Right atrium auricular region (tissue), 2 donors: ENCODE measurements around the gene NEURL2. TPM values are rescaled to one million over a fixed set of nuclear protein-coding genes. Genes with fewer than 3 reads are reported as not detected.

Source experiments
- DNase-seq: peaks from one replicate; pipeline ENCODE4 v3.0.0-alpha.2; 2019; ENCODE audit warnings: low spot score
- H3K27ac ChIP-seq, 2 donors: fragments of 200-600 bp; sonication (generic); 1 replicate in 1 of 2; 2 replicates in 1 of 2; pipeline ENCODE4 v1.5.1; 2016 to 2019
- H3K27me3 ChIP-seq, 2 donors: fragments of 200-600 bp; sonication (generic); one replicate each; pipeline versions ENCODE4 v1.5.1 to v1.6.0; 2017 to 2019
- H3K36me3 ChIP-seq: fragments of 200-600 bp; sonication (generic); one replicate; pipeline ENCODE4 v1.5.1; 2016
- H3K4me1 ChIP-seq, 2 donors: fragments of 200-600 bp; sonication (generic); one replicate each; pipeline versions ENCODE4 v1.5.1 to v1.6.0; 2017 to 2019
- H3K4me3 ChIP-seq, 2 donors: fragments of 200-600 bp; sonication (generic); 1 replicate in 1 of 2; 2 replicates in 1 of 2; pipeline ENCODE4 v1.5.1; 2017 to 2019; ENCODE audit warnings: mild to moderate bottlenecking in 1 of 2, moderate library complexity in 1 of 2
- H3K9me3 ChIP-seq, 2 donors: fragments of 200-600 bp; sonication (generic); one replicate each; pipeline ENCODE4 v1.5.1; 2019
- total RNA-seq, 2 donors: library from RNA; depleted of rRNA; stranded (reverse); fragments of >200 nt; gene quantifications; one replicate each; pipeline ENCODE4 v1.1.0, GENCODE V29; 2016
- TF ChIP-seq, protein P1 (sequence below), 2 donors: fragments of 200-600 bp; sonication (generic); IDR thresholded peaks; one replicate each; pipeline ENCODE4 v1.5.1; 2019; ENCODE audit warnings: antibody characterized with exemption in 2 of 2

NEURL2 gene, protein sequence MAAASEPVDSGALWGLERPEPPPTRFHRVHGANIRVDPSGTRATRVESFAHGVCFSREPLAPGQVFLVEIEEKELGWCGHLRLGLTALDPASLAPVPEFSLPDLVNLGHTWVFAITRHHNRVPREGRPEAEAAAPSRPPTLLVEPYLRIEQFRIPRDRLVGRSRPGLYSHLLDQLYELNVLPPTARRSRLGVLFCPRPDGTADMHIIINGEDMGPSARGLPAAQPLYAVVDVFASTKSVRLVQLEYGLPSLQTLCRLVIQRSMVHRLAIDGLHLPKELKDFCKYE
- total RNA-seq: 1 to 10 TPM; 8.7 to 8.8 TPM

DNA sequence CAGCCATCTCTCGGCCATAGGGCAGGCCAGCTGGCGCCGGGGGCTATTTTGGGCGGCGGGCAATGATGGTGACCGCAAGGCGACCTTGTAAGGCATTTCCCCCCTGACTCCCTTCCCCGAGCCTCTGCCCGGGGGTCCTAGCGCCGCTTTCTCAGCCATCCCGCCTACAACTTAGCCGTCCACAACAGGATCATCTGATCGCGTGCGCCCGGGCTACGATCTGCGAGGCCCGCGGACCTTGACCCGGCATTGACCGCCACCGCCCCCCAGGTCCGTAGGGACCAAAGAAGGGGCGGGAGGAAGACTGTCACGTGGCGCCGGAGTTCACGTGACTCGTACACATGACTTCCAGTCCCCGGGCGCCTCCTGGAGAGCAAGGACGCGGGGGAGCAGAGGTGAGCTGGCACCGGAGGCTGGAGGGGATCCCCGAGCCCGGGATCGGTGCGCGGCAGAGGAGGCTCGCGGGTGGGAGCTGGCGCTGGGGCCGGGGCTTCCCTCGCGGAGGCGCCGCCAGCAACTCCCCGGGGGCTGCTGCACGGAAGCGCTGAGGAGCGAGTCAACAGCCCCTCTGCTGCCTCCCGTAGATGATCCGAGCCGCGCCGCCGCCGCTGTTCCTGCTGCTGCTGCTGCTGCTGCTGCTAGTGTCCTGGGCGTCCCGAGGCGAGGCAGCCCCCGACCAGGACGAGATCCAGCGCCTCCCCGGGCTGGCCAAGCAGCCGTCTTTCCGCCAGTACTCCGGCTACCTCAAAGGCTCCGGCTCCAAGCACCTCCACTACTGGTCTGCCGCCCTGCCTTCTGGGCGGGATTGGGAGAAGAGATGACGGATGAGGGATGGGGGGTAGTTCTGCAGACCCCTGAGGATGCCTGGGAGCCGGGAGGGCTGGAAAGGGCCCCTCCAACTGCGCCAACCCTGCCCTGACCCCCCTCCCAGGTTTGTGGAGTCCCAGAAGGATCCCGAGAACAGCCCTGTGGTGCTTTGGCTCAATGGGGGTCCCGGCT is at the start of gene NEURL2, which contains the start of gene CTSA:
TSS of gene NEURL2 (minus strand) at position 224 of the 999 bp plus-strand sequence. CDS start at position 7, 217 bp downstream.
TSS of gene CTSA (plus strand) at position 351 of the 999 bp plus-strand sequence. CDS start at position 585, 234 bp downstream.
- peak; percentile 97 for DNase-seq
- no peaks in the 10 kb centered on the region for H3K27me3 ChIP-seq
- peaks cover 36% of the 10 kb centered on the region for H3K36me3 ChIP-seq
- TF ChIP-seq, protein P1, sequence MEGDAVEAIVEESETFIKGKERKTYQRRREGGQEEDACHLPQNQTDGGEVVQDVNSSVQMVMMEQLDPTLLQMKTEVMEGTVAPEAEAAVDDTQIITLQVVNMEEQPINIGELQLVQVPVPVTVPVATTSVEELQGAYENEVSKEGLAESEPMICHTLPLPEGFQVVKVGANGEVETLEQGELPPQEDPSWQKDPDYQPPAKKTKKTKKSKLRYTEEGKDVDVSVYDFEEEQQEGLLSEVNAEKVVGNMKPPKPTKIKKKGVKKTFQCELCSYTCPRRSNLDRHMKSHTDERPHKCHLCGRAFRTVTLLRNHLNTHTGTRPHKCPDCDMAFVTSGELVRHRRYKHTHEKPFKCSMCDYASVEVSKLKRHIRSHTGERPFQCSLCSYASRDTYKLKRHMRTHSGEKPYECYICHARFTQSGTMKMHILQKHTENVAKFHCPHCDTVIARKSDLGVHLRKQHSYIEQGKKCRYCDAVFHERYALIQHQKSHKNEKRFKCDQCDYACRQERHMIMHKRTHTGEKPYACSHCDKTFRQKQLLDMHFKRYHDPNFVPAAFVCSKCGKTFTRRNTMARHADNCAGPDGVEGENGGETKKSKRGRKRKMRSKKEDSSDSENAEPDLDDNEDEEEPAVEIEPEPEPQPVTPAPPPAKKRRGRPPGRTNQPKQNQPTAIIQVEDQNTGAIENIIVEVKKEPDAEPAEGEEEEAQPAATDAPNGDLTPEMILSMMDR (IDR thresholded peaks at IDR 0.05): no peak
- peaks cover 0 to 27% of the 10 kb centered on the region in 2 donors for H3K4me1 ChIP-seq
- peak within 1 kb of the TSS; percentile 65 to 82 for H3K4me3 ChIP-seq
- no peaks in the 10 kb centered on the region for H3K9me3 ChIP-seq
- H3K27ac ChIP-seq: peak within 1 kb of the TSS; percentile 83 to 92

DNA sequence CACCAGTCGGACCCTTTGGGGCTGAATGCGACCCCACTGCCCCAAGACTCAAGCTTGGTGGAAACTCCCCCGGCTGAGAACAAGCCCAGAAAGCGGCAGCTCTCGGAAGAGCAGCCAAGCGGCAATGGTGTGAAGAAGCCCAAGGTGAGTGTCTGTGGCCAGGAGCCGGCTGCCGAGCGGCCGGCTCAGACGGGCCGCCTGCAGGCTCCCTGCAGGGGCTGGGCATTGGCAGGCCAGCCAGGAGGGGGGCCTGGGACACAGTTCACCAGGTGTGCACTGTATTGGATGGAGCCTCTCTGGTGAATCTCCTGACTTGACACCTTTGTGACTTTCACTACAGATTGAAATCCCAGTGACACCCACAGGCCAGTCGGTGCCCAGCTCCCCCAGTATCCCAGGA is 49.5 kb upstream of the NEURL2 start:
- Histone ChIP-seq H3K4me3 (no peak overlapping the region), H3K36me3 (peaks cover 88% of the 10 kb centered on the region), H3K4me1 (peaks cover 0 to 19% of the 10 kb centered on the region in 2 donors), H3K27ac (no peak overlapping the region), H3K9me3 (no peaks in the 10 kb centered on the region), H3K27me3 (no peaks in the 10 kb centered on the region)
- no peak for DNase-seq
- TF ChIP-seq, protein P1 (IDR thresholded peaks at IDR 0.05): no peak

DNA sequence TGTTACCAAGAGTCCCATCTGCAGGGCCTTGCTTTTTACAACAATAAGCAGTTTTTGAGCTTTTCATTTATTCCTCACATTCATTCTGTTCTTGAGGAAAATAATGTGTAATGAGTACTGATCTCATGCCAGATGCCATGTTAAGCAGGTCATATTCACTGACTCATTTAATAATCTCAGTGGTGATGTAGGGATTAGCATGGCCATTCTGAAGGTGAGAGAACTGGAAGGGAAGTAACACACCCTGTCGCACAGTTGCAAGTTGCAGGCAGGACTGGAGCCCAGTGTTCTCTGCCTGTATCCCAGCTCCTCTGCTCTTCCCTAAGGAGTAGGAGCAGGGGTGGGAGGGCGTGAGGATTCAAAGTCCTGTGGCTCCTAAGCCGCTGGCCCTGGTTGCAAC is 49.0 kb upstream of the NEURL2 start:
- TF ChIP-seq, protein P1 (IDR thresholded peaks at IDR 0.05): no peak
- Histone ChIP-seq H3K4me1 (peaks cover 0 to 19% of the 10 kb centered on the region in 2 donors), H3K36me3 (peaks cover 84% of the 10 kb centered on the region), H3K27ac (no peak overlapping the region), H3K27me3 (no peaks in the 10 kb centered on the region), H3K9me3 (no peaks in the 10 kb centered on the region), H3K4me3 (no peak overlapping the region)
- DNase-seq: no peak

DNA sequence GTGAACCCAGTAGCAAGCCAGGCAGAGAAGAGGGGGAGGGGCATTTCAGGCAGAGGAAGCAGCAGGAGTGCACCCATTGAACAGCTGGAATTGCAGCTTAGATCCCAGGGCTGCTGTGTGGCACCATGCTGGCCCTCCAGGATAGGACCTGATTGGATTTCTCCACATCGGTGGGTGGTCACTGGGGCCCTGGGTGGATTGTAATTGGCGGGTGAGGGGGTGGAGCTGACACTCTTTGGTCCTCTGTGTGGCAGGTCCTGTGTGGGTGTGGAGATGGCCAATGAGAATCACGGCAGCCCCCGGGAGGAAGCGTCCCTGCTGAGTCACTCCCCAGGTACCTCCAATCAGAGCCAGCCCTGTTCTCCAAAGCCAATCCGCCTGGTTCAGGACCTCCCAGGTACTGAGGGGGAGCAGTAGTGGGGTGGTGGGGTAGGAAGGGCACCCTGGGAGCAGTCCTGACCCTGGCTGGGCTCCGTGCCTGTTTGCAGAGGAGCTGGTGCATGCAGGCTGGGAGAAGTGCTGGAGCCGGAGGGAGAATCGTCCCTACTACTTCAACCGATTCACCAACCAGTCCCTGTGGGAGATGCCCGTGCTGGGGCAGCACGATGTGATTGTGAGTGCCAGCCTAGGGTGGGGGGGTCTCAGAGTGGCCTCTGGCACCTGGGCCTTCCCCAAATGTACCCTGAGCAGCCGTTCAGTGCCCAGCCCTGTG is 47.9 kb upstream of the NEURL2 start:
- Histone ChIP-seq H3K4me1 (peaks cover 0 to 20% of the 10 kb centered on the region in 2 donors), H3K27ac (no peak overlapping the region), H3K36me3 (peaks cover 72% of the 10 kb centered on the region), H3K27me3 (no peaks in the 10 kb centered on the region), H3K4me3 (no peak overlapping the region), H3K9me3 (no peaks in the 10 kb centered on the region)
- TF ChIP-seq, protein P1 (IDR thresholded peaks at IDR 0.05): no peak
- no peak for DNase-seq

DNA sequence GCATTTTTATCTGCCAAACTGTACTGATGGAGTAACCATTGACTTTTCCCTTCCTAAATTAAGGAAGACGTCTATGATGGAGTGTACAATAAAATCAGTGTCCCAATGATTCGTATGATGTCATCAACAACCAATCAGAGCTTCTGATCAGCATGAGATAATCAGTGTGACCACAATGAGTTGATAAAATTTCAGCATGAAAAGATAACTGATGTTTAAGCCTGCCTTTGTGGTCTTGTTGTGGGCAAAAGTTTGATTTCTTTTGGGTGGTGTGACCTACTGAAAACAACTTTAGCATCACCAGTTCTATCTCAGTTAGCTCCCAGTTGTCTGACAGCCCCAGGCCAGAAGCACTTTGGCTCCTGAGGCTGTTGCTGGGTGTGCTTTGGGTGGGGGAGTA is 46.8 kb upstream of the NEURL2 start:
- Histone ChIP-seq H3K4me3 (no peak overlapping the region), H3K36me3 (peaks cover 61% of the 10 kb centered on the region), H3K27me3 (no peaks in the 10 kb centered on the region), H3K4me1 (peaks cover 0 to 30% of the 10 kb centered on the region in 2 donors), H3K9me3 (no peaks in the 10 kb centered on the region), H3K27ac (no peak overlapping the region)
- DNase-seq: no peak
- TF ChIP-seq, protein P1 (IDR thresholded peaks at IDR 0.05): no peak
